Jurkat, Clone E6-1 (cell line): Measurements from ENCODE around the gene MSLN.

ENCODE experiments used
- DNase-seq: peaks from one replicate; pipeline ENCODE4 v3.0.0-alpha.2; 2011; ENCODE audit warnings: low read depth, low spot score
- H3K4me3 ChIP-seq: 2 replicates; pipeline ENCODE4 v1.5.1; 2011; ENCODE audit warnings: mild to moderate bottlenecking, low read length, control low read depth, moderate library complexity

MSLN gene

GRCh38 chr16:797120-797420 lies 36.5 kb downstream of the MSLN start:
- DNase-seq: no peak
- H3K4me3 ChIP-seq: no peak overlapping the region

GRCh38 chr16:797686-798085 lies 37.2 kb downstream of the MSLN start:
- no peak overlapping the region for H3K4me3 ChIP-seq
- no peak for DNase-seq

GRCh38 chr16:798666-799065 lies 38.1 kb downstream of the MSLN start:
- H3K4me3 ChIP-seq: no peak overlapping the region

GRCh38 chr16:799111-799947 lies 38.8 kb downstream of the MSLN start:
- no peak overlapping the region for H3K4me3 ChIP-seq
- no peak for DNase-seq

More at GRCh38 chr16:798666-799065, 38.1 kb downstream of the MSLN start:
- no peak for DNase-seq

GRCh38 chr16:799948-800833 lies 39.7 kb downstream of the MSLN start, which contains the start of gene GNG13:
Gene GNG13 (minus strand): TSS chr16:800734. CDS start chr16:799077, 1,657 bp downstream.
- no peak within 1 kb of the TSS for H3K4me3 ChIP-seq
- DNase-seq: no peak

- DNase-seq: no peak
- no peak overlapping the region for H3K4me3 ChIP-seq
Observed at GRCh38 chr16:800834-801511, 40.4 kb downstream of the MSLN start.

GRCh38 chr16:801584-802363 lies 41.2 kb downstream of the MSLN start:
- H3K4me3 ChIP-seq: no peak overlapping the region

GRCh38 chr16:802461-802860 lies 41.9 kb downstream of the MSLN start:
- no peak overlapping the region for H3K4me3 ChIP-seq

More at GRCh38 chr16:801584-802363, 41.2 kb downstream of the MSLN start:
- DNase-seq: no peak

GRCh38 chr16:802914-803753 lies 42.6 kb downstream of the MSLN start:
- DNase-seq: no peak
- no peak overlapping the region for H3K4me3 ChIP-seq

More at GRCh38 chr16:802461-802860, 41.9 kb downstream of the MSLN start:
- no peak for DNase-seq

GRCh38 chr16:803754-804080 lies 43.2 kb downstream of the MSLN start:
- DNase-seq: peak; percentile 59
- no peak overlapping the region for H3K4me3 ChIP-seq

- no peak overlapping the region for H3K4me3 ChIP-seq
- no peak for DNase-seq
Observed at GRCh38 chr16:804193-805048, 43.9 kb downstream of the MSLN start.

GRCh38 chr16:805474-805873 lies 44.9 kb downstream of the MSLN start:
- H3K4me3 ChIP-seq: no peak overlapping the region
- no peak for DNase-seq

- peak overlapping the region; percentile 80 for H3K4me3 ChIP-seq
- DNase-seq: peak; percentile 76
Observed at GRCh38 chr16:807347-808084, 47.0 kb downstream of the MSLN start.

- DNase-seq: no peak
- peak overlapping the region; percentile 80 for H3K4me3 ChIP-seq
Observed at GRCh38 chr16:808085-808386, 47.5 kb downstream of the MSLN start.

GRCh38 chr16:813204-813915 lies 52.8 kb downstream of the MSLN start:
- no peak overlapping the region for H3K4me3 ChIP-seq

GRCh38 chr16:813916-814412 lies 53.4 kb downstream of the MSLN start:
- no peak overlapping the region for H3K4me3 ChIP-seq

More at GRCh38 chr16:813204-813915, 52.8 kb downstream of the MSLN start:
- DNase-seq: no peak

More at GRCh38 chr16:813916-814412, 53.4 kb downstream of the MSLN start:
- DNase-seq: no peak
